ENCODE data around the gene ERN2. TPM values are rescaled to one million over a fixed set of nuclear protein-coding genes. Genes with fewer than 3 reads are reported as not detected.

ERN2 gene
- total and polyA plus RNA-seq, 2 of the 13 experiments (the other 11 are each of a cell fraction or from before 2014, with no cell fraction given) = 2.2 to 3.5 TPM

- TF ChIP-seq ZNF367 (CRISPR knock-in tag; IDR thresholded peaks at IDR 0.05; ENCODE audit: borderline replicate concordance) (peak; percentile 98), ZFP36L1 (CRISPR knock-in tag; IDR thresholded peaks at IDR 0.05) (peak; percentile 100), SSRP1 (CRISPR knock-in tag; IDR thresholded peaks at IDR 0.05) (peak; percentile 70; the same call in 1 of the 2 replicates), MLLT10 (CRISPR knock-in tag; IDR thresholded peaks at IDR 0.05) (no peak), REPIN1 (CRISPR knock-in tag; IDR thresholded peaks at IDR 0.05; ENCODE audit: borderline replicate concordance, low read depth) (peak; percentile 100), HMGXB4 (CRISPR knock-in tag; IDR thresholded peaks at IDR 0.05; ENCODE audit: borderline replicate concordance in 1 of 2, low read depth in 1 of 2) (peak; percentile 80 to 88; a peak in 3 of 4 replicates), ZNF503 (CRISPR knock-in tag; IDR thresholded peaks at IDR 0.05) (peak; percentile 70; the same call in 1 of the 2 replicates), TEF (CRISPR knock-in tag; IDR thresholded peaks at IDR 0.05) (no peak; the same call in 1 of the 2 replicates), ZEB1 (IDR thresholded peaks at IDR 0.05; ENCODE audit: insufficient replicate concordance, low read depth) (peak; percentile 53), ZNF292 (CRISPR knock-in tag; IDR thresholded peaks at IDR 0.05; ENCODE audit: borderline replicate concordance, low read depth) (peak; percentile 79), NAIF1 (CRISPR knock-in tag; IDR thresholded peaks at IDR 0.05; ENCODE audit: borderline replicate concordance) (peak; percentile 85), ZZZ3 (CRISPR knock-in tag; IDR thresholded peaks at IDR 0.05; ENCODE audit: borderline replicate concordance) (no peak), ZNF788 (CRISPR knock-in tag; IDR thresholded peaks at IDR 0.05; ENCODE audit: borderline replicate concordance) (no peak; the same call in 1 of the 2 replicates), GRHL1 (CRISPR knock-in tag; conservative IDR thresholded peaks at IDR 0.05) (peak; percentile 98), CTCF (CRISPR knock-in tag; IDR thresholded peaks at IDR 0.05) (peak; percentile 57), ZNF512 (CRISPR knock-in tag; IDR thresholded peaks at IDR 0.05) (no peak), ZNF33B (CRISPR knock-in tag; IDR thresholded peaks at IDR 0.05) (peak; percentile 55; the same call in 1 of the 2 replicates)
Measured at GRCh38 chr16:23678430-23679273, 34.4 kb downstream of the ERN2 start, which contains the start of gene PLK1 (continued).

Data from HepG2 (cell line).